Peyer's patch (tissue), 4 donors: ENCODE measurements around the gene DFFB.

Source experiments
- POLR2A ChIP-seq, 2 donors: fragments of 450-650 bp; IDR thresholded peaks; one replicate each; pipeline ENCODE4 v1.5.1; 2017; ENCODE audit warnings: antibody characterized with exemption in 2 of 2, mild to moderate bottlenecking in 2 of 2, moderate library complexity in 2 of 2
- TF ChIP-seq, protein P1 (sequence below), 6 experiments: fragments of 450-650 bp in 4 of 6; fragments of 200-600 bp in 2 of 6; sonication (generic) in 1 of 6; IDR thresholded peaks; one replicate each; pipeline ENCODE4 v1.5.1; 2017 to 2019; ENCODE audit warnings: antibody characterized with exemption in 6 of 6, mild to moderate bottlenecking in 3 of 6, moderate library complexity in 1 of 6

- TF ChIP-seq POLR2A (IDR thresholded peaks at IDR 0.05), result no peak
- TF ChIP-seq, protein P1, sequence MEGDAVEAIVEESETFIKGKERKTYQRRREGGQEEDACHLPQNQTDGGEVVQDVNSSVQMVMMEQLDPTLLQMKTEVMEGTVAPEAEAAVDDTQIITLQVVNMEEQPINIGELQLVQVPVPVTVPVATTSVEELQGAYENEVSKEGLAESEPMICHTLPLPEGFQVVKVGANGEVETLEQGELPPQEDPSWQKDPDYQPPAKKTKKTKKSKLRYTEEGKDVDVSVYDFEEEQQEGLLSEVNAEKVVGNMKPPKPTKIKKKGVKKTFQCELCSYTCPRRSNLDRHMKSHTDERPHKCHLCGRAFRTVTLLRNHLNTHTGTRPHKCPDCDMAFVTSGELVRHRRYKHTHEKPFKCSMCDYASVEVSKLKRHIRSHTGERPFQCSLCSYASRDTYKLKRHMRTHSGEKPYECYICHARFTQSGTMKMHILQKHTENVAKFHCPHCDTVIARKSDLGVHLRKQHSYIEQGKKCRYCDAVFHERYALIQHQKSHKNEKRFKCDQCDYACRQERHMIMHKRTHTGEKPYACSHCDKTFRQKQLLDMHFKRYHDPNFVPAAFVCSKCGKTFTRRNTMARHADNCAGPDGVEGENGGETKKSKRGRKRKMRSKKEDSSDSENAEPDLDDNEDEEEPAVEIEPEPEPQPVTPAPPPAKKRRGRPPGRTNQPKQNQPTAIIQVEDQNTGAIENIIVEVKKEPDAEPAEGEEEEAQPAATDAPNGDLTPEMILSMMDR (IDR thresholded peaks at IDR 0.05), result no peak
These were observed 37.5 kb downstream of the DFFB start for GRCh38 chr1:3894626-3895278.
